OCI-LY1 (cell line): Measurements from ENCODE around the gene VWA8.
"Not testable (repeated sequence)": the region's sequence is repeated elsewhere in the genome, so short reads cannot be mapped to it uniquely, and the experiment has no call there.

Experiments
- H2AFZ ChIP-seq: fragments of 200-600 bp; sonication (generic), shearing (Covaris generic); 2 replicates; pipeline ENCODE4 v1.6.0; 2014; ENCODE audit warnings: antibody characterized with exemption, mild to moderate bottlenecking, low read length
- H3F3A ChIP-seq: fragments of 200-600 bp; sonication (generic), shearing (Covaris generic); 2 replicates; pipeline ENCODE4 v1.6.0; 2014; ENCODE audit warnings: mild to moderate bottlenecking, antibody characterized with exemption, low read length, moderate library complexity; ENCODE audit not compliant: insufficient read depth
- H3K27ac ChIP-seq: fragments of 200-600 bp; sonication (generic); 2 replicates; pipeline ENCODE4 v1.5.1; 2014; ENCODE audit warnings: low read length, mixed run types, mild to moderate bottlenecking, low read depth; ENCODE audit not compliant: poor library complexity, severe bottlenecking
- H3K27me3 ChIP-seq: fragments of 200-600 bp; sonication (generic); 2 replicates; pipeline ENCODE4 v1.6.0; 2014; ENCODE audit warnings: antibody characterized with exemption, mild to moderate bottlenecking, low read length, moderate library complexity; ENCODE audit not compliant: insufficient read depth
- H3K36me3 ChIP-seq: fragments of 200-600 bp; sonication (generic); 2 replicates; pipeline ENCODE4 v1.6.1; 2014; ENCODE audit warnings: mild to moderate bottlenecking, antibody characterized with exemption, low read length, moderate library complexity, mixed read lengths; ENCODE audit not compliant: insufficient read depth
- H3K4me1 ChIP-seq: fragments of 200-600 bp; sonication (generic); 2 replicates; pipeline ENCODE4 v1.5.1; 2014; ENCODE audit warnings: mild to moderate bottlenecking, low read length, moderate library complexity; ENCODE audit not compliant: insufficient read depth, severe bottlenecking
- H3K4me2 ChIP-seq: fragments of 200-600 bp; sonication (generic), shearing (Covaris generic); 2 replicates; pipeline ENCODE4 v1.6.1; 2014; ENCODE audit warnings: low read length
- H3K4me3 ChIP-seq: fragments of 200-600 bp; sonication (generic); 2 replicates; pipeline ENCODE4 v1.5.1; 2014; ENCODE audit warnings: low read length, low read depth, mild to moderate bottlenecking, mixed read lengths; ENCODE audit not compliant: poor library complexity, severe bottlenecking
- H3K79me2 ChIP-seq: fragments of 200-600 bp; shearing (Covaris generic); 2 replicates; pipeline ENCODE4 v1.6.1; 2016; ENCODE audit warnings: mixed run types, low read length, mixed read lengths; ENCODE audit not compliant: insufficient read depth
- H3K9ac ChIP-seq: fragments of 200-600 bp; sonication (generic), shearing (Covaris generic); 2 replicates; pipeline ENCODE4 v1.6.1; 2014; ENCODE audit warnings: mild to moderate bottlenecking, low read length, mixed read lengths
- H3K9me2 ChIP-seq: fragments of 200-600 bp; sonication (generic), shearing (Covaris generic); 2 replicates; pipeline ENCODE4 v1.6.1; 2014; ENCODE audit warnings: low read depth, mild to moderate bottlenecking, low read length, mixed read lengths
- H3K9me3 ChIP-seq: fragments of 200-600 bp; shearing (Covaris generic); 2 replicates; pipeline ENCODE4 v1.6.1; 2014; ENCODE audit warnings: low read length, mixed read lengths
- H4K20me1 ChIP-seq: fragments of 200-600 bp; sonication (generic), shearing (Covaris generic); 2 replicates; pipeline ENCODE4 v1.6.0; 2016; ENCODE audit warnings: mild to moderate bottlenecking, low read length; ENCODE audit not compliant: insufficient read depth
- CTCF ChIP-seq: fragments of 200-600 bp; sonication (generic), shearing (Covaris generic); IDR thresholded peaks from 2 replicates; pipeline ENCODE4 v1.5.1; 2017; ENCODE audit warnings: mild to moderate bottlenecking, antibody characterized with exemption, low read length, moderate library complexity, mixed read lengths
- EZH2 ChIP-seq: fragments of 200-600 bp; sonication (generic), shearing (Covaris generic); IDR thresholded peaks from 2 replicates; pipeline ENCODE4 v1.8.0; 2017; ENCODE audit warnings: borderline replicate concordance, mixed run types, mild to moderate bottlenecking, antibody characterized with exemption, low read length, moderate library complexity, mixed read lengths

VWA8 gene

GRCh38 chr13:41541142-41541938 is 419.6 kb downstream of the VWA8 start:
- no peak overlapping the region for H3K4me2 ChIP-seq
- TF ChIP-seq EZH2 (no peak), CTCF (no peak)
- no peak overlapping the region for H3K9ac ChIP-seq

GRCh38 chr13:41540240-41540639 is 420.7 kb downstream of the VWA8 start:
- peaks cover 34% of the 10 kb centered on the region for H3K4me1 ChIP-seq
- not testable (repeated sequence) for H3K27ac ChIP-seq, H3K4me3 ChIP-seq, H3K9ac ChIP-seq, H3K9me2 ChIP-seq, H4K20me1 ChIP-seq, H3K79me2 ChIP-seq, H2AFZ ChIP-seq, H3K36me3 ChIP-seq, H3K27me3 ChIP-seq, H3K4me2 ChIP-seq, H3F3A ChIP-seq
- H3K9me3 ChIP-seq: peaks cover 12% of the 10 kb centered on the region

More at GRCh38 chr13:41541142-41541938, 419.6 kb downstream of the VWA8 start:
- H3K36me3 ChIP-seq: no peaks in the 10 kb centered on the region; the same call in 1 of the 2 replicates
- peaks cover 12% of the 10 kb centered on the region for H3K9me3 ChIP-seq
- H3K9me2 ChIP-seq: no peaks in the 10 kb centered on the region
- H3K4me1 ChIP-seq: peaks cover 42% of the 10 kb centered on the region
- H3K27ac ChIP-seq: no peak overlapping the region
- no peak overlapping the region for H2AFZ ChIP-seq
- no peaks in the 10 kb centered on the region for H3F3A ChIP-seq
- H3K79me2 ChIP-seq: no peaks in the 10 kb centered on the region
- no peaks in the 10 kb centered on the region for H3K27me3 ChIP-seq
- no peaks in the 10 kb centered on the region for H4K20me1 ChIP-seq
- H3K4me3 ChIP-seq: no peak overlapping the region

DNA sequence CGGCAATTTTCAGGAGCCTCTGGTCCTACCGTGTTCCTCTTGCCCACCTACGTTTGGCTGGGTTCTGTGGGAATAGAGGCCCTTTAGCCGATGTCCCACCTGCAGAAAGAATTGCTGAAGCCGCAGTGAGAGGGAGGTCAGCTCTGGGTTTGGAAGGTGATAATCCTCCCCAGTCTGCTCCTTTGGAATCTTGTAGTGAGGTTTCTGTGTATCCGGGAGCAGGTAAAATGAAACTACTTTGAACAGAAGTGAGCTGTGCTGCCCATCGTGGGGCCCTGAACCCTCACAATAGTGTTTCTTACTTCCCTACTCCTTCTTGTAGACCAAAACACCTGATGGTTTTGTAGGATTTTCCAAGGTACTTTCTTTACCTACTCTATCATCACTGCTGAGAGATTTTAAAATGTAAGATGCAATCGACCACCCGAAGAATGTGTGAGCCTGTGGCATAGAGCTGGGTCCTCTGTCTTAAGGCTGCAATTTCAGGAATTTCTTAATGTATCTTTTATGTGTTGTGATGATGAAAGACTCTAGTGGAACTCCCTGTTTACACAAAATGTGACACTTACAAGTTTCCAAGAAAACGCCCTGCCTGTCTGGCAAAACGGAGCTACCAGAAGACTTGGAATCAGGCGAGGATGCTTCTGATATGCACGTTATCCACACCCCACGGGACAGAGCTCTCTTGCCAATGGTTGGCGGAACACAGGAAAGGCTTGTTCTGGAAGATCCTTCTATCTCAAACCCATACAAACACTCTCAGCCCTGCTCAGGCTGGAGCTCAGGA is 427.4 kb downstream of the VWA8 start:
- H3K9me3 ChIP-seq: no peaks in the 10 kb centered on the region
- H3K79me2 ChIP-seq: no peaks in the 10 kb centered on the region
- H3K9me2 ChIP-seq: no peaks in the 10 kb centered on the region
- no peak overlapping the region for H3K4me2 ChIP-seq
- no peaks in the 10 kb centered on the region for H4K20me1 ChIP-seq
- H3K4me3 ChIP-seq: no peak overlapping the region
- no peaks in the 10 kb centered on the region for H3K36me3 ChIP-seq
- H3K27me3 ChIP-seq: no peaks in the 10 kb centered on the region
- no peak overlapping the region for H3K27ac ChIP-seq
- peaks cover 7% of the 10 kb centered on the region for H3K4me1 ChIP-seq
- peak overlapping the region; percentile 56; the same call in 1 of the 2 replicates for H2AFZ ChIP-seq
- no peak overlapping the region for H3K9ac ChIP-seq
- H3F3A ChIP-seq: no peaks in the 10 kb centered on the region
- TF ChIP-seq EZH2 (no peak), CTCF (no peak)
